SJSA1 (cell line): Measurements from ENCODE around the gene RACGAP1. TPM values are rescaled to one million over a fixed set of nuclear protein-coding genes. Genes with fewer than 3 reads are reported as not detected.
"Not testable (repeated sequence)": the region's sequence is repeated elsewhere in the genome, so short reads cannot be mapped to it uniquely, and the experiment has no call there.

ENCODE experiments used
- DNase-seq, 2 experiments: peaks; one replicate each; pipeline ENCODE4 v3.0.0-alpha.2; 2015 to 2020; ENCODE audit warnings: low spot score in 2 of 2, low read depth in 1 of 2
- H3K27ac ChIP-seq: fragments of 250-450 bp; sonication (Bioruptor Pico); 2 replicates; pipeline ENCODE4 v1.5.1; 2020; ENCODE audit warnings: mild to moderate bottlenecking, moderate library complexity
- H3K27me3 ChIP-seq: fragments of 250-450 bp; sonication (Bioruptor Pico); replicated peaks from 2 replicates; pipeline ENCODE4 v1.5.1; 2020; ENCODE audit warnings: mild to moderate bottlenecking, moderate library complexity
- H3K36me3 ChIP-seq: fragments of 250-450 bp; sonication (Bioruptor Pico); 2 replicates; pipeline ENCODE4 v1.5.1; 2020; ENCODE audit warnings: mild to moderate bottlenecking
- H3K4me1 ChIP-seq: fragments of 250-450 bp; sonication (Bioruptor Pico); replicated peaks from 2 replicates; pipeline ENCODE4 v1.6.1; 2021; ENCODE audit warnings: mild to moderate bottlenecking
- H3K4me3 ChIP-seq: fragments of 250-450 bp; sonication (Bioruptor Pico); 2 replicates; pipeline ENCODE4 v1.5.1; 2020; ENCODE audit warnings: mild to moderate bottlenecking
- H3K9me3 ChIP-seq: fragments of 250-450 bp; sonication (Bioruptor Pico); replicated peaks from 2 replicates; pipeline ENCODE4 v1.5.1; 2020; ENCODE audit warnings: mild to moderate bottlenecking
- total RNA-seq: library from RNA; depleted of rRNA; stranded (reverse); fragments of >200 nt; shearing (Covaris generic); gene quantifications from 2 replicates; pipeline ENCODE4 v1.2.3, GENCODE V29; 2014

Gene RACGAP1
- total RNA-seq, 1 experiment from 2014 or later = 212 TPM

GRCh38 chr12:50006754-50007442 is 18.4 kb downstream of the RACGAP1 start:
- H3K27ac ChIP-seq = no peak overlapping the region
- DNase-seq = no peak
- H3K9me3 ChIP-seq = no peaks in the 10 kb centered on the region

DNA sequence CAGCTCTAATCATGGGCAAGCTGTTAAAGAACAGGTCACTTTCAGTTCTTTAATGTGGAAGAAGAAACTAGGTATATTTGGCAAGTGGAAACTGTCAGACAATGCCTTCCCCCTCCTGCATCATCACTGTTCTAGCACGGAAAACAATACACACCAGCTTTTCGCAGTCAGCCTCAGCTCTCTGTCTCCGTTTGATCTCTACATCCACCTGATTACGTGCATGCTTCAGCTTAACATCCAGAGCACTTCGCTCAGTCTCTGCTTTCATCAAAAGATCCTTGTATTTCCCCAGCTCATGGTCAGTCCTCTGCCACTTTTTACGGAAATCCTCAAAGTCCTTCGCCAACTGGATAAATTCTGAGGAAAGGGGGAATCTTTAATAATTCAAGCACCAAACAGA is 19.0 kb downstream of the RACGAP1 start:
- Histone ChIP-seq H3K9me3 (no peaks in the 10 kb centered on the region), H3K4me3 (no peak overlapping the region), H3K4me1 (no peaks in the 10 kb centered on the region), H3K27me3 (no peaks in the 10 kb centered on the region), H3K36me3 (peaks cover 82% of the 10 kb centered on the region), H3K27ac (no peak overlapping the region)
- no peak for DNase-seq

More at GRCh38 chr12:50006754-50007442, 18.4 kb downstream of the RACGAP1 start:
- no peaks in the 10 kb centered on the region for H3K4me1 ChIP-seq
- H3K4me3 ChIP-seq = no peak overlapping the region
- H3K27me3 ChIP-seq = no peaks in the 10 kb centered on the region
- peaks cover 81% of the 10 kb centered on the region for H3K36me3 ChIP-seq

DNA sequence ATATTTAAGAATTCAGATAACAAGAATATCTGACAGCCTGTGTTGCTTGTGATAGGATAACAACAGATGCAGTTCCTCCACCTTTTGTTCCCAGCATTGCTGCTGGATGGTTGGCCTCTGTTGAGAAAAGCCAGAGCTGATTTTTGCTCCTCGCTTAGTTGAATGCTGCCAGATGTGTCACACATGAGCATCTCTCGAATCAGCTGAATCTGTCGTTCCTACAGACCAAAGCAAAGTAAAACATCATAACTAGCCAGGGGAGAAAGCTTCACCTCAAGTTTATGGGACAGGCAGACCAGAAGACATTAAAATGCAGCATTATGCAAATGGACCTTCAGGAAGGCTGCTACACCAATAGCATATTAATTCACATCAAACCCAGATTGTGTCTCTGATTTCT is 20.1 kb downstream of the RACGAP1 start:
- Histone ChIP-seq H3K4me3 (no peak overlapping the region), H3K36me3 (peaks cover 83% of the 10 kb centered on the region), H3K27ac (no peak overlapping the region), H3K4me1 (no peaks in the 10 kb centered on the region), H3K27me3 (no peaks in the 10 kb centered on the region), H3K9me3 (no peaks in the 10 kb centered on the region)
- DNase-seq = no peak

DNA sequence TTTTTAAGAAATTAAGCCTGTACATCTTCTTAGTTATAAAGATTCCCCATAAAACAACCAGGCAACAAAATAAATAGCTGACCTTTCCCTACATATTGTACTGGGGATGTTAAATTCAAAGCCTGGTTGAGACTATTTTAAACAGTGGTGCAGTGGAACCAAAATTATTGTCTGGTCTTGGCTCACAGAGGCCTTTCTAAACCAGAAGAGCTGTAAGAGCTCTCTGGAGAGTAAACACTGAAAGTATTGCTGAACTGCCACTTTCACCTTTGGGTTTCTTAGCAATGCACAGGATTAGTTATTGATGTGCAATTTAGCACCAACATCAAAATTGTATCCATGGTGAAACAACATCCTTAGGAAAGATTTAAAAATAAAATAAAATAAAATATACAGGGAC is 20.6 kb downstream of the RACGAP1 start:
- Histone ChIP-seq H3K4me3 (no peak overlapping the region), H3K27me3 (no peaks in the 10 kb centered on the region), H3K36me3 (peaks cover 85% of the 10 kb centered on the region), H3K4me1 (no peaks in the 10 kb centered on the region), H3K27ac (no peak overlapping the region), H3K9me3 (no peaks in the 10 kb centered on the region)
- DNase-seq = no peak

- no peak for DNase-seq
- no peak overlapping the region for H3K4me3 ChIP-seq
- peaks cover 87% of the 10 kb centered on the region for H3K36me3 ChIP-seq
- H3K27ac ChIP-seq = no peak overlapping the region
- no peaks in the 10 kb centered on the region for H3K4me1 ChIP-seq
- H3K27me3 ChIP-seq = no peaks in the 10 kb centered on the region
- H3K9me3 ChIP-seq = no peaks in the 10 kb centered on the region
These were observed 21.7 kb downstream of the RACGAP1 start for GRCh38 chr12:50003595-50003994.

- H3K27me3 ChIP-seq = no peaks in the 10 kb centered on the region
- peaks cover 95% of the 10 kb centered on the region for H3K36me3 ChIP-seq
- no peak for DNase-seq
- no peak overlapping the region for H3K27ac ChIP-seq
- no peaks in the 10 kb centered on the region for H3K4me1 ChIP-seq
- no peaks in the 10 kb centered on the region for H3K9me3 ChIP-seq
- H3K4me3 ChIP-seq = no peak overlapping the region
These were observed 26.8 kb downstream of the RACGAP1 start for GRCh38 chr12:49998453-49998852.

DNA sequence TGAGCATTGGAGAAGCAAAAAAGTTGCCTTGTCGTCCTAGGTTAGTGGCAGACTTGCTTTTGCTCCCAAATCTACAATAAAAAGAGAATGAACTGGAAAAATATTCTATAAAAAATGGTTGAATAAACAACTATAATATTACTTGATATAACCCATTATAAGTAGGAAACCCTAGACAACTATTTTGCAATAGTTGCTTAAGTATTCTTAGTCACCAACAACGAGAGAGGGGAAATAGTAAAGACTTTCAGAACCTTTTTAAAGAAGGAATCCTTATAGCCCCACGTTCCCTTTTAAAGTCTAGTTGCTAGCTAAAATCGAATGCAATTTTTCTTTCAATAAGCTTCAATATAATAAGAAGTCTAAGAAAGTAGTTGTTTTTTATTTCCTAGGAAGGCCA is 35.0 kb downstream of the RACGAP1 start:
- H3K36me3 ChIP-seq = peaks cover 93% of the 10 kb centered on the region
- H3K4me1 ChIP-seq = no peaks in the 10 kb centered on the region
- H3K9me3 ChIP-seq = no peaks in the 10 kb centered on the region
- no peak overlapping the region for H3K4me3 ChIP-seq
- H3K27me3 ChIP-seq = no peaks in the 10 kb centered on the region
- no peak overlapping the region for H3K27ac ChIP-seq
- no peak for DNase-seq

DNA sequence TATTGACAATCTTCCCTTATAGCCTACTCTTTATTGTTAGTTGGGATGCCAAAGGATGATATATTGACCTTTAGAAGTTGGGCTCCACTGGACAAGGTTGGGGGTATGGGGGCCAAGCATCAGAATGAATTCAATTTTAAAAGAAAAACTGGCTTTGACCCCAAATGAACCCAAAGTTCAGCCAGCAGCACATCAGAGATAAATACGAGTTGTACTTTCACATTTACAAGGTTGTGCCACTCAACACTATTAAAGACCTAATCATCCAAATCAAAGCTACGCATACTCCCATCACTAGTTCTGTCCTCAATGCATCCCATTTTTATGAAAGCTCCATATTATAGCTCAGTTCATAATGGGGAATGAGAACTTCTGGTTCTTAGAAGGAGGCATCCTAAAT is 35.9 kb downstream of the RACGAP1 start:
- H3K36me3 ChIP-seq = peaks cover 93% of the 10 kb centered on the region
- DNase-seq = not testable (repeated sequence)

GRCh38 chr12:49987625-49988303 is 37.5 kb downstream of the RACGAP1 start:
- Histone ChIP-seq H3K36me3 (peaks cover 80% of the 10 kb centered on the region), H3K4me1 (peaks cover 12% of the 10 kb centered on the region), H3K9me3 (no peaks in the 10 kb centered on the region), H3K27ac (no peak overlapping the region), H3K4me3 (no peak overlapping the region), H3K27me3 (no peaks in the 10 kb centered on the region)
- no peak for DNase-seq

More for the DNA sequence above, 35.9 kb downstream of the RACGAP1 start:
- not testable (repeated sequence) for H3K27ac ChIP-seq, H3K4me3 ChIP-seq, H3K4me1 ChIP-seq, H3K9me3 ChIP-seq, H3K27me3 ChIP-seq

DNA sequence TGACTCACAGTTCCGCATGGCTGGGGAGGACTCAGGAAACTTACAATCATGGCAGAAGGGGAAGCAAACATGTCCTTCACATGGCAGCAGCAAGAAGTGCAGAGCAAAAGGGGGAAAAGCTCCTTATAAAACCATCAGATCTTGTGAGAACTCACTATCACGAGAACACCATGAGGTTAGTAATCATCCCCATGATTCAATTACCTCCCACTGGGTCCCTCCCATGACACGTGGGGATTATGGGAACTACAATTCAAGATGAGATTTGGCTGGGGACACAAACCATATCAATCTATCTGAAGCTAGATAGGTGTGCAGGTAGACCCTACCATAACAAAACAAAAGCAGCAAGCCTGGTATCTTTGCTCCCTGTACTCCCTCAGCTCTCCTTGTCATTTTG is 38.8 kb downstream of the RACGAP1 start:
- Histone ChIP-seq H3K36me3 (peaks cover 67% of the 10 kb centered on the region), H3K4me1 (peaks cover 12% of the 10 kb centered on the region)
- H3K27me3 ChIP-seq, H3K9me3 ChIP-seq, H3K27ac ChIP-seq, H3K4me3 ChIP-seq, DNase-seq: not testable (repeated sequence)

GRCh38 chr12:49985981-49986380 is 39.3 kb downstream of the RACGAP1 start:
- no peak for DNase-seq
- H3K27me3 ChIP-seq = no peaks in the 10 kb centered on the region
- no peaks in the 10 kb centered on the region for H3K9me3 ChIP-seq
- peaks cover 65% of the 10 kb centered on the region for H3K36me3 ChIP-seq
- H3K27ac ChIP-seq = no peak overlapping the region
- peaks cover 12% of the 10 kb centered on the region for H3K4me1 ChIP-seq
- H3K4me3 ChIP-seq = no peak overlapping the region

GRCh38 chr12:49984476-49985359 is 40.6 kb downstream of the RACGAP1 start:
- no peaks in the 10 kb centered on the region for H3K9me3 ChIP-seq
- no peak overlapping the region for H3K27ac ChIP-seq
- peaks cover 52% of the 10 kb centered on the region for H3K36me3 ChIP-seq
- no peaks in the 10 kb centered on the region for H3K27me3 ChIP-seq
- no peak overlapping the region for H3K4me3 ChIP-seq
- H3K4me1 ChIP-seq = peaks cover 12% of the 10 kb centered on the region
- no peak for DNase-seq

DNA sequence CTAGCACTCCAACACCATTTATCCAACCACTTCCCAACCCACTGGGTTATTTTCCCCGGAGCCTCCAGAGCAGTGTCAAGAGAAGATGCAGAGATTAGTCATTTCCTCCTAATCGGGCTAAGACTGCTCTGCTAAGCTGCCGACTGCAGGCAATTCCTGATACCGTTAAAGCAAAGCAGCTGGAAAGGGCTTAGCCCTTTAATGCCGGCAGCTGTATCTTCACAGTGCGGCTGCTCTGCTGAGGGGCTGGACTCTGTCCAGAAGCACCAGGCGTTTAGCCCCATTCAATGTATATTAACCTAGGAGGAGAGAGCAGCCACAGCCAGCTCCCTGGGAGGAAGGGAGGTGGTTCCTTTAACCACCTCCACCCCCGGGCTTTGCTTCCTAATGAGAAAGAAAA is 41.4 kb downstream of the RACGAP1 start:
- Histone ChIP-seq H3K27ac (no peak overlapping the region), H3K36me3 (peaks cover 45% of the 10 kb centered on the region), H3K4me3 (no peak overlapping the region), H3K27me3 (no peaks in the 10 kb centered on the region), H3K9me3 (no peaks in the 10 kb centered on the region), H3K4me1 (peaks cover 12% of the 10 kb centered on the region)
- DNase-seq = no peak
